T47D (cell line): ENCODE measurements around the gene ATXN1.
"Not testable (repeated sequence)": the region's sequence is repeated elsewhere in the genome, so short reads cannot be mapped to it uniquely, and the experiment has no call there.

Experiments
- DNase-seq, 2 experiments: peaks; one replicate each; pipeline versions ENCODE4 v3.0.0 to v3.0.0-alpha.2; 2011 to 2012; ENCODE audit warnings: low read depth in 1 of 2, low spot score in 1 of 2
- JUND ChIP-seq: IDR thresholded peaks from 2 replicates; pipeline ENCODE4 v1.6.1; 2012; ENCODE audit warnings: low read depth
- in situ Hi-C: cut with HindIII; loops from 2 replicates; pipeline ENCODE4 v1.10.0; 2016; ENCODE audit warnings: low sequenced_read_pairs, low pct_unique_long_range_greater_than_20kb

Gene ATXN1

GRCh38 chr6:16265351-16266341 is 495.6 kb downstream of the ATXN1 start:
- no peak for TF ChIP-seq JUND
- in situ Hi-C loops: no loop called here
- no peak for DNase-seq

GRCh38 chr6:16264785-16265184 is 496.5 kb downstream of the ATXN1 start:
- no peak for TF ChIP-seq JUND
- in situ Hi-C loops: no loop called here
- DNase-seq: no peak

GRCh38 chr6:16263464-16264099 is 497.7 kb downstream of the ATXN1 start:
- in situ Hi-C loops, DNase-seq: not testable (repeated sequence)

GRCh38 chr6:16262773-16263172 is 498.5 kb downstream of the ATXN1 start:
- in situ Hi-C loops, DNase-seq: not testable (repeated sequence)

GRCh38 chr6:16260602-16261001 is 500.7 kb downstream of the ATXN1 start:
- in situ Hi-C loops, DNase-seq: not testable (repeated sequence)

- in situ Hi-C loops, DNase-seq: not testable (repeated sequence)
These were observed 501.7 kb downstream of the ATXN1 start for GRCh38 chr6:16259604-16260003.

GRCh38 chr6:16258709-16259075 is 502.6 kb downstream of the ATXN1 start:
- DNase-seq: no peak
- TF ChIP-seq JUND: no peak
- in situ Hi-C loops: no loop called here

GRCh38 chr6:16257999-16258708 is 503.1 kb downstream of the ATXN1 start:
- in situ Hi-C loops: no loop called here
- no peak for DNase-seq
- no peak for TF ChIP-seq JUND

- TF ChIP-seq JUND: no peak
- in situ Hi-C loops: no loop called here
- DNase-seq: no peak
These were observed 504.5 kb downstream of the ATXN1 start for GRCh38 chr6:16256781-16257180.

- TF ChIP-seq JUND: no peak
- in situ Hi-C loops: no loop called here
- DNase-seq: no peak
These were observed 506.7 kb downstream of the ATXN1 start for GRCh38 chr6:16254535-16254934.

- no peak for TF ChIP-seq JUND
- in situ Hi-C loops: no loop called here
- no peak for DNase-seq
These were observed 507.7 kb downstream of the ATXN1 start for GRCh38 chr6:16253399-16254144.

- in situ Hi-C loops: no loop called here
- no peak for TF ChIP-seq JUND
- no peak for DNase-seq
These were observed 508.5 kb downstream of the ATXN1 start for GRCh38 chr6:16252686-16253299.
